Tibial nerve (tissue), 4 donors: ENCODE measurements around the gene OOSP2. TPM values are rescaled to one million over a fixed set of nuclear protein-coding genes. Genes with fewer than 3 reads are reported as not detected.

Experiments
- DNase-seq, 2 donors: peaks; one replicate each; pipeline ENCODE4 v3.0.0-alpha.2; 2019; ENCODE audit warnings: low spot score in 2 of 2
- H3K27ac ChIP-seq, 4 donors: fragments of 200-600 bp; sonication (generic) in 3 of 4; one replicate each; pipeline ENCODE4 v1.5.1; 2017 to 2019; ENCODE audit warnings: mild to moderate bottlenecking in 1 of 4
- H3K27me3 ChIP-seq, 2 donors: fragments of 200-600 bp; sonication (generic) in 1 of 2; one replicate each; pipeline versions ENCODE4 v1.5.1 to v1.6.0; 2017 to 2019
- H3K36me3 ChIP-seq, 3 donors: fragments of 200-600 bp; sonication (generic); one replicate each; pipeline ENCODE4 v1.5.1; 2018 to 2019
- H3K4me1 ChIP-seq, 4 donors: fragments of 200-600 bp; sonication (generic) in 3 of 4; one replicate each; pipeline ENCODE4 v1.5.1; 2017 to 2019
- H3K4me3 ChIP-seq, 4 donors: fragments of 200-600 bp; sonication (generic) in 3 of 4; one replicate each; pipeline ENCODE4 v1.5.1; 2017 to 2019; ENCODE audit warnings: mild to moderate bottlenecking in 1 of 4, moderate library complexity in 1 of 4
- H3K9me3 ChIP-seq, 4 donors: fragments of 200-600 bp; sonication (generic) in 3 of 4; one replicate each; pipeline ENCODE4 v1.5.1; 2017 to 2019
- CTCF ChIP-seq, 5 experiments: fragments of 200-600 bp in 3 of 5; fragments of 450-650 bp in 2 of 5; sonication (generic) in 3 of 5; IDR thresholded peaks; one replicate each; pipeline ENCODE4 v1.5.1; 2016 to 2019; ENCODE audit warnings: antibody characterized with exemption in 5 of 5, mild to moderate bottlenecking in 3 of 5, moderate library complexity in 2 of 5
- EP300 ChIP-seq, 2 donors: sonication (generic); formaldehyde crosslinking; IDR thresholded peaks; one replicate each; pipeline ENCODE4 v1.6.1; 2017; ENCODE audit warnings: antibody characterized with exemption in 2 of 2, mild to moderate bottlenecking in 1 of 2
- POLR2A ChIP-seq, 2 donors: fragments of 450-650 bp; IDR thresholded peaks; one replicate each; pipeline ENCODE4 v1.6.1; 2017; ENCODE audit warnings: antibody characterized with exemption in 2 of 2, mild to moderate bottlenecking in 2 of 2, moderate library complexity in 2 of 2
- WGBS, 2 donors: methylation state at CpG; one replicate each; pipeline ENCODE4 v1.1.5; 2018; 5-methylcytosine and 5-hydroxymethylcytosine counted together
- total RNA-seq, 4 donors: library from RNA; depleted of rRNA; stranded (reverse); fragments of >200 nt; gene quantifications; one replicate each; pipeline ENCODE4 v1.1.0, GENCODE V29; 2016

OOSP2 gene
- total RNA-seq, 4 donors from 2014 or later = not detected

- no peaks in the 10 kb centered on the region for H3K27me3 ChIP-seq
- 91 to 93% methylated on average over 1 of the region's 1 CpG for WGBS, 2 donors
- no peak overlapping the region for H3K4me3 ChIP-seq
- TF ChIP-seq POLR2A (IDR thresholded peaks at IDR 0.05) (no peak), CTCF (IDR thresholded peaks at IDR 0.05) (no peak), EP300 (IDR thresholded peaks at IDR 0.05) (no peak)
- H3K9me3 ChIP-seq = no peaks in the 10 kb centered on the region
- no peak overlapping the region for H3K27ac ChIP-seq
- no peaks in the 10 kb centered on the region for H3K36me3 ChIP-seq
- no peak for DNase-seq
- H3K4me1 ChIP-seq = no peaks in the 10 kb centered on the region
Measured at GRCh38 chr11:60097189-60097588, 57.0 kb downstream of the OOSP2 start.

Other genes starting within 250 kb of the OOSP2 start
- 10 to 100 TPM; 30.0 to 41.0 (median 32.9) TPM for gene MRPL16, start 229.6 kb upstream of the OOSP2 start, total RNA-seq
- not detected for gene CBLIF, start 194.9 kb upstream of the OOSP2 start, total RNA-seq
- gene TCN1, start 173.9 kb upstream of the OOSP2 start, total RNA-seq = not detected
- not detected for gene OOSP3, start 161.6 kb upstream of the OOSP2 start, total RNA-seq
- gene OOSP1, start 102.0 kb upstream of the OOSP2 start, total RNA-seq = not detected
- gene OOSP4A, start 76.4 kb upstream of the OOSP2 start, total RNA-seq = not detected
- not detected for gene OOSP4B, start 23.2 kb upstream of the OOSP2 start, total RNA-seq
- gene MS4A3, start 16.3 kb downstream of the OOSP2 start, total RNA-seq = not detected
- gene MS4A2, start 48.3 kb downstream of the OOSP2 start, total RNA-seq = 1 to 10 TPM in 2 of 4 donors, not detected in 2; 1.8 to 1.9 TPM
- gene MS4A6A, start 142.7 kb downstream of the OOSP2 start, total RNA-seq = 100 to 1,000 TPM in 1 of 4 donors, 10 to 100 TPM in 3; 53.1 to 103 (median 71.4) TPM
- 10 to 100 TPM in 3 of 4 donors, 1 to 10 TPM in 1; 4.8 to 15.9 (median 13.2) TPM for gene MS4A4E, start 202.7 kb downstream of the OOSP2 start, total RNA-seq
- 10 to 100 TPM; 27.8 to 55.8 (median 38.3) TPM for gene MS4A4A, start 240.3 kb downstream of the OOSP2 start, total RNA-seq